ENCODE data around the gene MCTP1. TPM values are rescaled to one million over a fixed set of nuclear protein-coding genes. Genes with fewer than 3 reads are reported as not detected.

The MCTP1 gene
- total RNA-seq, 1 experiment from 2014 or later: 2.5 TPM

GRCh38 chr5:95076395-95077185, 208.3 kb downstream of the MCTP1 start:
- no CpG with 5 or more reads among the region's 8 CpGs for WGBS (ENCODE audit: extremely low coverage, insufficient read length, low lambda C conversion rate)
- H3K9me3 Mint-ChIP-seq: no peaks in the 10 kb centered on the region
- no peaks in the 10 kb centered on the region for H3K9me3 ChIP-seq (ENCODE audit: control insufficient read depth, low read depth, low read length)

More at GRCh38 chr5:95076395-95077185, 208.3 kb downstream of the MCTP1 start:
- no peak overlapping the region for H3K4ac ChIP-seq (ENCODE audit: low read depth, low read length)
- no peak overlapping the region for H3K23ac ChIP-seq (ENCODE audit: insufficient read length, low read depth, low read length)
- no peak overlapping the region for H3K27ac ChIP-seq (ENCODE audit: insufficient read length, low read depth, low read length)
- H3K4me1 Mint-ChIP-seq: peaks cover 11 to 13% of the 10 kb centered on the region in 2 experiments
- no peak overlapping the region for H3K9ac ChIP-seq (ENCODE audit: extremely low read depth, insufficient read length, low read length)
- no peak overlapping the region for H3K18ac ChIP-seq (ENCODE audit: insufficient read length, low read depth, low read length)
- H3K27ac Mint-ChIP-seq: no peak overlapping the region
- no peak overlapping the region for H4K5ac ChIP-seq (ENCODE audit: insufficient read length, low read depth, low read length)
- H3K4me3 Mint-ChIP-seq: no peak overlapping the region
- no peak overlapping the region for H2BK5ac ChIP-seq (ENCODE audit: insufficient read length, low read length)
- H2AFZ ChIP-seq (ENCODE audit: low read length): no peak overlapping the region
- H3K23me2 ChIP-seq (ENCODE audit: insufficient read length, low read depth, low read length, poor library complexity, severe bottlenecking): no peaks in the 10 kb centered on the region
- H4K20me1 ChIP-seq (ENCODE audit: control insufficient read depth, insufficient read depth, insufficient read length): no peaks in the 10 kb centered on the region
- no peaks in the 10 kb centered on the region for H3K27me3 Mint-ChIP-seq (ENCODE audit: low read depth)
- no peak for TF ChIP-seq CTCF (conservative IDR thresholded peaks at IDR 0.05)
- no peak overlapping the region for H3K56ac ChIP-seq (ENCODE audit: insufficient read length, low read depth, low read length)
- H2BK120ac ChIP-seq (ENCODE audit: low read depth, low read length, poor library complexity, severe bottlenecking): no peak overlapping the region
- no peaks in the 10 kb centered on the region for H3K4me1 ChIP-seq (ENCODE audit: insufficient read depth, low read length)
- H3K79me2 ChIP-seq (ENCODE audit: insufficient read depth, low read length): no peaks in the 10 kb centered on the region
- no peak overlapping the region for H3K4me2 ChIP-seq (ENCODE audit: insufficient read depth, insufficient read length, low read length)
- H2BK12ac ChIP-seq (ENCODE audit: insufficient read length, low read depth, low read length): no peak overlapping the region
- no peak overlapping the region for H2AK5ac ChIP-seq (ENCODE audit: insufficient read length, low read length)
- no peaks in the 10 kb centered on the region for H3K79me1 ChIP-seq (ENCODE audit: insufficient read depth, low read depth, low read length, poor library complexity, severe bottlenecking)
- no peak overlapping the region for H4K91ac ChIP-seq (ENCODE audit: insufficient read length, low read depth, low read length)
- H4K8ac ChIP-seq (replicated peaks; ENCODE audit: insufficient read length, low read depth, low read length): no peak overlapping the region
- H3T11ph ChIP-seq (ENCODE audit: low read length): no peak overlapping the region
- no peak for DNase-seq
- no peak overlapping the region for H2BK20ac ChIP-seq (ENCODE audit: low read depth, low read length, poor library complexity, severe bottlenecking)
- H3K36me3 Mint-ChIP-seq (ENCODE audit: insufficient read depth in 1 of 3, low read depth in 3 of 3): no peaks in the 10 kb centered on the region
- H3K27me3 ChIP-seq (ENCODE audit: insufficient read depth, low read length): no peaks in the 10 kb centered on the region; the same call in 1 of the 2 replicates
- H3K14ac ChIP-seq (ENCODE audit: insufficient read depth, low read length): no peak overlapping the region
- no peak overlapping the region for H2BK15ac ChIP-seq (ENCODE audit: low read depth, low read length)

All from H9 (cell line).